ENCODE results near the gene THRAP3.

GRCh38 chr1:36248250-36248894, 24.1 kb downstream of the THRAP3 start:
- TF ChIP-seq, protein P1, sequence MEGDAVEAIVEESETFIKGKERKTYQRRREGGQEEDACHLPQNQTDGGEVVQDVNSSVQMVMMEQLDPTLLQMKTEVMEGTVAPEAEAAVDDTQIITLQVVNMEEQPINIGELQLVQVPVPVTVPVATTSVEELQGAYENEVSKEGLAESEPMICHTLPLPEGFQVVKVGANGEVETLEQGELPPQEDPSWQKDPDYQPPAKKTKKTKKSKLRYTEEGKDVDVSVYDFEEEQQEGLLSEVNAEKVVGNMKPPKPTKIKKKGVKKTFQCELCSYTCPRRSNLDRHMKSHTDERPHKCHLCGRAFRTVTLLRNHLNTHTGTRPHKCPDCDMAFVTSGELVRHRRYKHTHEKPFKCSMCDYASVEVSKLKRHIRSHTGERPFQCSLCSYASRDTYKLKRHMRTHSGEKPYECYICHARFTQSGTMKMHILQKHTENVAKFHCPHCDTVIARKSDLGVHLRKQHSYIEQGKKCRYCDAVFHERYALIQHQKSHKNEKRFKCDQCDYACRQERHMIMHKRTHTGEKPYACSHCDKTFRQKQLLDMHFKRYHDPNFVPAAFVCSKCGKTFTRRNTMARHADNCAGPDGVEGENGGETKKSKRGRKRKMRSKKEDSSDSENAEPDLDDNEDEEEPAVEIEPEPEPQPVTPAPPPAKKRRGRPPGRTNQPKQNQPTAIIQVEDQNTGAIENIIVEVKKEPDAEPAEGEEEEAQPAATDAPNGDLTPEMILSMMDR (IDR thresholded peaks at IDR 0.05), result no peak
- no peak for TF ChIP-seq POLR2A (IDR thresholded peaks at IDR 0.05)
